Measurements from ENCODE around the gene UNC79.
A peak's percentile ranks its signal among the peaks of the same experiment; 100 is the strongest.

Gene UNC79

GRCh38 chr14:93549595-93549994 is 118.9 kb downstream of the UNC79 start:
- no peak for DNase-seq

DNA sequence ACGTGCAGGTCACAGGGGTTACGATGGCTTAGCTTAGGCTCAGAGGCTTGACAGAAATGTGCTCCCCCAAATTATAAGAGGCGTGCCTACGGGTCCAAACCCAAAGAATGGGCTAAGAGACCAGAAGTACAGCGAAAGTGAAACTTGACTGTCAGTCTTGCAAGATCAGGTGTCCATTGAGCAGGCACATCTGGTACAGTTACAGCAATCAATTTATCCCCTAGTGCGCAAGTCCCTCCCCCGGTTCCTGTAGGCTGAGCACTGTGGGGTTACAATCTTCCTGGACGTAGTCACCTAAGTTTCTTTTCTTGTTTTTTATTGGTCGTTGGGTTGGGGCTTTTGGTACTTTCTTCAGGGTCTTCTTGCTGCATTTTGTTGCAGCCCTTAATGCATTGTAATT is 134.2 kb downstream of the UNC79 start:
- DNase-seq, result no peak

DNA sequence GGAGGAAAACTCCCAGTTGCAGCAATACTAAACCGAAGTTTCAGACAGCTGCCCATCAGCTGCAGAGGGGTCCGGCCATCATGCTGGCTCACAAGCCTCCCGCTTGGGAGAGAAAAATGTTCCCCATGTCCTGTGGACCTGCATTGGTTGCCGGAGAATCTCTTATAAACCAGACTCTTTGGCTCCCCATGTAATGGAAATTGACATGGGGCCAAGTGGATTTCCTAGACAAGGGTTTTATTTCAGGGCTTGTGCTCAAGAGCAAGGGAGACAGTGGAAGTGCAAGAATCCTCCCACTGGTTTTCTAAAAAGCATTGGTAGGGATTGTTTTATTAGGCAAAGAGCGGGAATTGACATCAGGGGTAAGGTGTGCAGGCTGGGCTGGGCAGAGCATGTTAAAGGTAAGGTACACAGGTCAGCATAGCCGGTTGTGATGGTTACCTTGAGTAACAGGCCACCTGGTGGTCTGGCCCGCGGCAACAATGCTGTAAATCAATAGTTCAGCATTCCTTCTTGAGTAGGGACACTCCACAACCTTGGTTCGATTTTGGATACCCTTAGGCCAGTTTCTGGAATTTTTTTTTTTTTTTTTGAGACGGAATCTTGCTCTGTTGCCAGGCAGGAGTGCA is 135.4 kb downstream of the UNC79 start:
- DNase-seq, result no peak

DNA sequence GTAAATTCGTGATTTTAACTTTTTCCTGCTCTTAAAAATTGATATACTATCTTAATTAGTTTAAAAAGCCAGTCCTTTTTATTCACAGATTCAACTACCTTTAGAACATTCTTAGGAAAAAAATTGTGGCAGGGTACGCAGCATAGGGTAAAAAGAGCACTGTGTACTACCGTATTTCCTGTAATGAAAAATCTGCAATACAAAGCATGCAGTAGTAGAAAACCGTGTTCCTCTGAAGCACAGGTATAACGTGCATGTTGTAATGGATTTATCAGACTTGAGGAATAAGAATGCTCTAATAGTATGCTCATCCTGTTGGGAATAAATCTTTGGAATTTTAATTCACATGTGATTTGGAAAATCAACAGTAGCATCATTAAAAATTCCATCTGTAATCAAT is 140.5 kb downstream of the UNC79 start:
- no peak for DNase-seq

- no peak for DNase-seq
Measured at GRCh38 chr14:93579178-93579577, 148.4 kb downstream of the UNC79 start.

DNA sequence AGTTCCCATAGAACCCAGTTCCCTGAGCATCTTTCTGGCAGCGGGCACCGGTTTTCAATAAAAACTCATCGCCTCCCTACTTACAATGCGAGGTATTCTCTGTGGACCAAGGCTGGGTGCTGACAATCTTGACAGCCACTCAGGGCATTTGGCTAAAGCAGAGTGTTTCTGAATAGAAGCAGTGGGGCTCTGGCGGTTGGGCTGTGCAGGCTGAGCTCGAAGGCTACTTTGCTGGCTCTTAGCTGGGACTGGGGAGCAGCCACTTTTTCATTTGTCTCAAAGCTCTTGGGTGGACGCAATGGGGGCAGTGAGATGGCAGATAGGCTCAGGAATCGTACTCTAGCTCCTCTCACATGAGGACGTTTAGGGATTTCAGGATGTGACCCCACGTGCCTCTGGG is 151.8 kb downstream of the UNC79 start:
- no peak for DNase-seq

GRCh38 chr14:93587330-93587729 is 156.6 kb downstream of the UNC79 start:
- no peak for DNase-seq

DNA sequence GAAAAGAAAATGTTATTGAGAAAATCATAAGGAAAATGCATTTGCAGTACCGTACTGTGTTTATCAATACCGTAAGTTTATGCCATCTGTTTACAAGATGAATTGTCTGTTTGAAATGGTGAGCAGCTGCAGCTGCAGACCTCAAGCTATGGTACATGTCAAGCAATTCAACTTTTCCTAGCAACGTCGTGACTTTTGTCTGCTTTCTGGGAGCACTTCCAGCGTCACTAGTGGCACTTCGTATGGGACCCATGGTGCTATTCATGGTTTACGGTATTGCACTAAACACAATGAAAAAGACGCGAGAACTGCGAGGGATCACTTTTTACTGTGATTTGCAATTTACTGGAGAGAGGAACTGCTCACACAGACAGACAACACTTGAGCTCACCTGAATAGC is 160.8 kb downstream of the UNC79 start:
- no peak for DNase-seq

- DNase-seq, result no peak
Measured at GRCh38 chr14:93592786-93593185, 162.0 kb downstream of the UNC79 start.

- DNase-seq, result no peak
Measured at GRCh38 chr14:93606091-93606490, 175.4 kb downstream of the UNC79 start.

DNA sequence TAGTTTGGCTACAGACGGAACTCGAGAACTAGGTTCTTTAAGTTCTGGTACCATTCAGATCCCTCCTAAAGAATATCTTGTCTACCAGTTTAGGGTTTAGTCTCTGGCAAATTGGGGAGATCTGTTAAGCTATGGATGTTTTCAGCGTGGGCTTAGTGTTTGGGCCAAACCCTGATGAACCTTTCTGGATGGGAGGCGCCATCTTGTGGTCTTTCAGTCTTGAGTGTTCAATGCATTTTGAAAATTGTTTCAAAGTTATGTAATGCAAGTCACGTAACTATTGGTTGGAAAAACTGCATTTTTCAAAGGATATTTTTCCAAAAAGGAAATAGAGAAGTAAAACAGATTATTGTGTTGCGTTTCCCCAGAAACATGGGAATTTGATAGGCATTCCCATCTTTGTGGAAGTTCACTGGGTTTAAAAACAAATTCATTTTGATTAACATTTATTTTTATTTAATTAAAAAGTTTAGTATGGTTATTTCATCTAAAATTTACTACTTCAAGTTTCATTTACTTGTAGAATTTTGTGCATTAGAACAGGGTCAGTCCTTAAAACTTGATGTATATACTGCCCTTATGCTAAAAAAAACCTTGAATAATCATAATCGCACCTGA is 188.5 kb downstream of the UNC79 start:
- DNase-seq, result peak in 1 of 5 experiments; percentile 23

DNA sequence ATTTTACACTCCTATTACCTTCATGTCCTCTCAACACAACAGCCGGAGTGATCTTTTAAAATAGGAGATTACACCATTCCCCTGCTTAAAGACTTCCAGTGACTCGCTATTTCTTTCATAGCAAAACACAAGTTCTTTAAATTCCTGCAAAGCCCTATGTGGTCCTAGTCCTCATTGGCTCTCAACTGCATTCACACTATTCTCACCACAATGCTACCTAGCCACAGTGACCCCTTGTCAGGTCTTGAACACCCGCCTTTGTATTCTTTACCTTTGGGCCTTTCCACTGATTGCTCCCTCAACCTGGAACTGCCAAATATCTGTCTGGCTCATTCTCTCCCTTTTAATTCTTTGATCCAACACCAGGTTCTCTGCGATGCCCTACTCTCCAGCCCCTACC is 197.3 kb downstream of the UNC79 start:
- DNase-seq, result no peak

- DNase-seq, result no peak
Measured at GRCh38 chr14:93629643-93630042, 198.9 kb downstream of the UNC79 start.

GRCh38 chr14:93638790-93639189 is 208.1 kb downstream of the UNC79 start:
- DNase-seq, result no peak

- DNase-seq, result no peak
Measured at GRCh38 chr14:93643127-93643526, 212.4 kb downstream of the UNC79 start.

DNA sequence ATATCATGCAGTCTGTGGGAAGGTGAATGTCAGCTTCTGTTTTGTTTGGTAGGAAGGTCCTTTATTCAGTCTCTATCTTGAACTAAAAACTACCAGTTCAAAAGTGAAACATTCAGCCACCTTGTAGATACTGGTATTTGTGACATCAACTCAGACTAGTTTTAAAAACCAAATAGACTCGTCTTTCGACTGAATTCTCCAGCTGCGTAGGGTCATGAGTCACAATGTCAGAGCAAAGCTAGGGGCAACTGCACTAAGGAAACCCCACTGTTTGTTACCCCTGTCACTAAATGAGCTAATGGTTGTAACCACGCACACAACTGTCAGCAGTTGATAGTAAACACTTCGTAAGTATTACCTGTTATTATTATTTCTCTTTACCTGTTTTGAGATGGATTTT is 212.9 kb downstream of the UNC79 start:
- no peak for DNase-seq

DNA sequence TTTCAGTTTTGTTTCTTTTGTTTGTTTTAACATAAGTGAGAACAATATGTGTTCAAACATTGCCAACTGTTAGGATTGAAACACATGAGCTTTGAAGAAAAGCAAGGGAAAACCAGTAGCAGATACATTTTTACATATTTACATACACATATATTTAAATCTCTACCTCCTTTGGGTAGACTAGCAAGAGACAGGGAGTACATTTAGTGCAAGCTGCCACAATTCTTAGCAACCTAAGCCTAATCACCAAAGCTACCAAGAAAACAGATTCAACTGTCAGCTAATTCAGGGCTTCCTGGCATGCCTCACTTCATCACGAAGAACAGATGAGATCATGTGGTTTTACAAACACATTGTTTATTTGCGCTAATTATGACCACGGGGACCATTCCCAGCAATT is 214.5 kb downstream of the UNC79 start:
- DNase-seq, result no peak

DNA sequence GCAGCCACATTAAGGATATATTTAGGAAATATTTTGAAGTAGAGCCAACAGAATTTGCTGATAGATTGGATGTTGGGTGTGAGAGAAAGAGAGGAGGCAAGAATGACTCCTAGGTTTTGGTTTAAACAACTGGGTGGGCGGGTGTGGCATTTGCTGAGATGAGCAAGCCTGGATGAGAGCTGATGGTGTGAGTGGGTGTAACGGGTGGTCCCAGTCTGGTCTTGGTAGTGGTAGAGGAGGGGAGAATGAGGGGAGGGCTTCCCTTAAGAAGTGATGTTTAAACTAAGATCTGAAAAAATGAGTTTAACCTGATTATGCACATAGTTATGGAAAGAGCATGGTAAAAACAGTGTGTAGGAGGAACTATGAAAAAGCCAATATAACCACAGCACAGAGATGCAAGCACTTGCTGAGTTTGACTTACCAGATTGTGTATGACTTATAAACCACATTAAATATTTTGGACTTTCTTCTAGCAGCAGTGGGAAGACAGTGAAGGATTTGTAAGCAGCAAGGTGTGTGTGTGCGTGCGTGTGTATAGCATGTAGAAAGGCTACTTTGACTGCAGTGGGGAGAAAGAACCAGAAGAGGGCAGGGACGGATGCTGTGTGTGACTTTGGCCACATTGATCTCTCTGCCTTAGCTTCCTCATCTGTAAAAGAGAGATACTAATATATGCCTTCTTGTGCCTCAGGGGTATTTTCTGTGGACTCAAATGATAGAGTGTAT is 217.9 kb downstream of the UNC79 start:
- peak in 1 of 5 experiments; percentile 38 for DNase-seq

DNA sequence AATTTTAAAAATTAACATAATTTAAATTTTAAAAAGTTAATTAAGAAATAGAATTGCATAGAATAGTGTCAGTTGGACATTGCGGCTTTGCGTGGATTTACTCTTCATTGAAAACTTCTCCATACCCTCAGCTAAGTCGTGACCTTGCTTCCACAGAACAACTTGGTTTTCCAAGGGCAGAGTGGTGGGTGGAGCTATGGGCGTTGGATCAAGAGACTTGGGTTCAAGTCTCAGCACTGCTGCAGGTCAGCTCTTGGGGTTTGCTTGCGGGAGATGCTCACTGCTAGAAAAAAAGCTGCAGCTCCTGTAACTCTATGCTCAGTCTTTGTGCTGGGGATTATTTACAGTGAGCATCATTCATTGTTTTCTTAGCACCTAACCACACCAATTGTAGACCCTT is 223.9 kb downstream of the UNC79 start:
- DNase-seq, result no peak

- DNase-seq, result peak in 1 of 5 experiments; percentile 13
Measured at GRCh38 chr14:93655078-93655750, 224.5 kb downstream of the UNC79 start.

DNA sequence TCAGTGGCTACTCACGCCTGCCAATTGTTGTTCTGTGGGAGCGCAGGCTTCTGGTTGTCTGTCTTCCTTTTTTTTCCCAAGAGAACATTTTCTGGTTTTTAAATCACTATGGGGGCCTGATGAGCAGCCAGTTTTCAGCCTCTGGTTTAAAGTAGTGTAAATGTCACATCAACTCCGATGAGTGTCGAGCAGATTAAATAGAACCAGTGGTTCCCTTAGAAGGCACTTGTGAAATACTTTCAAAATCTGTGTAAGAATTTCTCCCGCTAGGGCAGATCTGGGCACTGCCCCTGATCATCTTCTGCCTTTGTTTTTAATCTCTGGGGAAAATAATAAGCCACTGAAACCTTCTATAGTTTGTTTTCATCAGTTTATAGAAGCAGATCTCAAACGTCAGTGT is 227.1 kb downstream of the UNC79 start:
- DNase-seq, result no peak

- no peak for DNase-seq
Measured at GRCh38 chr14:93663317-93663716, 232.6 kb downstream of the UNC79 start.

DNA sequence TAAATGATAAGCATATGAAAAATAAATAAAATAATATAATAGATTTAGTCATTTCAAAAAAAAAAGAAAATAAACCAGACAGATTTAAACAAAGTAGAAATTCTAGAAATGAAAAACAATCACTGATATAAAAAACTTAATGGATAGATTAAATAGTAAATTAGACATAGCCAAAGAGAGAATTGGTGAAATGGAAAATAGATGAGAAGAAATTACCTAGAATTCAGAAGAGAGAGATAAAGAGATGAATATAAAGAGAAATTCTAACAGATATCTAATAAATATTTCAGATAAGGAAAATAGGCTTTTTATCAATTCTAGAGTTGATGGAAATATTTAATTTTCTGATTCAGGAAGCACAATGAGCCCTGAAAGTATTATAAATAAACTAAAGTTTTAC is 234.4 kb downstream of the UNC79 start:
- no peak for DNase-seq

DNA sequence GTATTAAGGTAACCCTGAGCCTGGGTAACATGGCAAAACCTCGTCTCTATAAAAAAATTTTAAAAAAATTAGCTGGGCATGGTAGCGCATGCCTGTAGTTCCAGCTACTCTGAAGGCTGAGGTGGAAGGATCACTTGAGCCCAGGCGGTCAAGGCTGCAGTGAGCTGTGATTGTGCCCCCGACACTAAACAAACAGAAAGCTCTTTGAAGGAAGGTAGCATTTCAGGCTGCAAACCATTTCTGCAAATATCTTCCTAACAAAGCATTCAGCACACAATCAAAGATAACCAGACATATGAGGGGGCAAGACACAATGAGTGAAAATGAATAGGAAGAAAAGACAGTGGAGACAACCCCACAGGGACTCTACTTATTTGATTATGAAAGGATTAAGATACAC is 238.9 kb downstream of the UNC79 start:
- no peak for DNase-seq
